GM12801 (cell line): ENCODE results near the gene SEMA4D.

Experiments used
- TF ChIP-seq, protein P1 (sequence below): IDR thresholded peaks from one replicate; pipeline ENCODE4 v1.5.1; 2011; ENCODE audit warnings: control low read depth; ENCODE audit not compliant: insufficient read length; ENCODE audit errors: extremely low read depth

SEMA4D gene, protein sequence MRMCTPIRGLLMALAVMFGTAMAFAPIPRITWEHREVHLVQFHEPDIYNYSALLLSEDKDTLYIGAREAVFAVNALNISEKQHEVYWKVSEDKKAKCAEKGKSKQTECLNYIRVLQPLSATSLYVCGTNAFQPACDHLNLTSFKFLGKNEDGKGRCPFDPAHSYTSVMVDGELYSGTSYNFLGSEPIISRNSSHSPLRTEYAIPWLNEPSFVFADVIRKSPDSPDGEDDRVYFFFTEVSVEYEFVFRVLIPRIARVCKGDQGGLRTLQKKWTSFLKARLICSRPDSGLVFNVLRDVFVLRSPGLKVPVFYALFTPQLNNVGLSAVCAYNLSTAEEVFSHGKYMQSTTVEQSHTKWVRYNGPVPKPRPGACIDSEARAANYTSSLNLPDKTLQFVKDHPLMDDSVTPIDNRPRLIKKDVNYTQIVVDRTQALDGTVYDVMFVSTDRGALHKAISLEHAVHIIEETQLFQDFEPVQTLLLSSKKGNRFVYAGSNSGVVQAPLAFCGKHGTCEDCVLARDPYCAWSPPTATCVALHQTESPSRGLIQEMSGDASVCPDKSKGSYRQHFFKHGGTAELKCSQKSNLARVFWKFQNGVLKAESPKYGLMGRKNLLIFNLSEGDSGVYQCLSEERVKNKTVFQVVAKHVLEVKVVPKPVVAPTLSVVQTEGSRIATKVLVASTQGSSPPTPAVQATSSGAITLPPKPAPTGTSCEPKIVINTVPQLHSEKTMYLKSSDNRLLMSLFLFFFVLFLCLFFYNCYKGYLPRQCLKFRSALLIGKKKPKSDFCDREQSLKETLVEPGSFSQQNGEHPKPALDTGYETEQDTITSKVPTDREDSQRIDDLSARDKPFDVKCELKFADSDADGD

DNA sequence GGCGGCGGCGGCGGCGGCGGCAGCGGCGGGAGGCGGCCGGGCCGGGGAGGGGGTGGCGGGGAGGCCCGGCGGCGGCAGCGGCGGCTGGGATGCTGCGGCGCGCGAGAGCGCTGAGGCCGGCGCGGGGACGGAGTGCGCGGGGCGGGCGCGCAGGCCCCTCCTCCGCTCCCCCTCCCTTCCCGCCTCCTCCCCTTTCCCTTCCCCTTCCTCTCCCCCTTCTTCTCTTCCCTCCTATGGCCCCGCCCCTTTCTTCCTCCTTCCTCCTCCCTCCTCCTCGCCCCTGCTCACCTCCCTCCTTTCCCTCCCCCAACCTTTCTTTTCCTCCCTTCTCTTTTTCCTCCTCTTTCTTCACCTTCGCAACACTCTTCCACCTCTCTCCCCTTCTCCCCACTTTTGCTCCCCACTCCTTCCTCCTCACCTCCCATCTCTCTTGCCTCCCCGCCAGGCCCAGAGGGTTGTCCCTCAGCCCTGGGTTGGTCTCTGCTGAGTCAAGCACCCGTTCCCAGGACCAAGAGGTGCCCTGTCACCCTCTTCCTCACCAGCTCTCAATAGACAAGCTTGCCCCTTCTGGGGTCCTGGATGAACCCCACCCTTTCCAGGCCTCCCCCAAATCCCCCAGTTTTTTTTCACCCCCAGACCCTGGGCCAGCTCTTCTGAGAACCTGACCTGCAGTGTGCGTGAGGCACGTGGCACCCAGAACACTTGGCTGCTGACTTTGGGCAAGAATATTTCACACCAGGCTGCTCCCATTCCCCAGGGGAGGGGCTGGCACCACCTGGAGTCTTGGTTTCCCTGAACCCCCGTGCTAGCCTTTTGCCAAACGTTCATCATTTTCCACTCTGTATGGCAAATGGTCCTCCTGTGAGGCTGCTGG, at the start of gene SEMA4D:
Gene SEMA4D (minus strand): TSS at position 136 of the 874 bp plus-strand sequence. CDS start 92,657 bp downstream, outside the sequence.
- TF ChIP-seq, protein P1, sequence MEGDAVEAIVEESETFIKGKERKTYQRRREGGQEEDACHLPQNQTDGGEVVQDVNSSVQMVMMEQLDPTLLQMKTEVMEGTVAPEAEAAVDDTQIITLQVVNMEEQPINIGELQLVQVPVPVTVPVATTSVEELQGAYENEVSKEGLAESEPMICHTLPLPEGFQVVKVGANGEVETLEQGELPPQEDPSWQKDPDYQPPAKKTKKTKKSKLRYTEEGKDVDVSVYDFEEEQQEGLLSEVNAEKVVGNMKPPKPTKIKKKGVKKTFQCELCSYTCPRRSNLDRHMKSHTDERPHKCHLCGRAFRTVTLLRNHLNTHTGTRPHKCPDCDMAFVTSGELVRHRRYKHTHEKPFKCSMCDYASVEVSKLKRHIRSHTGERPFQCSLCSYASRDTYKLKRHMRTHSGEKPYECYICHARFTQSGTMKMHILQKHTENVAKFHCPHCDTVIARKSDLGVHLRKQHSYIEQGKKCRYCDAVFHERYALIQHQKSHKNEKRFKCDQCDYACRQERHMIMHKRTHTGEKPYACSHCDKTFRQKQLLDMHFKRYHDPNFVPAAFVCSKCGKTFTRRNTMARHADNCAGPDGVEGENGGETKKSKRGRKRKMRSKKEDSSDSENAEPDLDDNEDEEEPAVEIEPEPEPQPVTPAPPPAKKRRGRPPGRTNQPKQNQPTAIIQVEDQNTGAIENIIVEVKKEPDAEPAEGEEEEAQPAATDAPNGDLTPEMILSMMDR, result no peak

DNA sequence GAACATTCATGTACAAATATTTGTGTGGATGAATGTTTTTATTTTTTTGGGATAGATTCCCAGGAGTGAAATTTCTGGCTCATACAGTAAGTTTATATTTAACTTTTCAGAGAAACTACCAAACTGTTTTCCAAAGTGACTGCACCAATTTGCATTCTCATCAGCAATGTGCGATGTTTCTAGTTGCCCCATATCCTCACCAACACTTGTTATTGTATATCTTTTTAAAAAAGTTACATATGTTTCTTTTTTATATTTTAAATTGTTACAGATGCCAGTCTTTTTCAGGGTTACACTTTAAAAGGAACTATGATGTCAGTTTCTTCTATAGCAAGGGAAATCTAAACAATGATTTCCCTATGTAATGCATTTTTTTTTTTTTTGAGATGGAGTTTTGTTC, 49.1 kb upstream of the SEMA4D start:
- TF ChIP-seq, protein P1, result no peak

GRCh38 chr9:89544279-89544661, 46.4 kb upstream of the SEMA4D start:
- TF ChIP-seq, protein P1, result no peak

DNA sequence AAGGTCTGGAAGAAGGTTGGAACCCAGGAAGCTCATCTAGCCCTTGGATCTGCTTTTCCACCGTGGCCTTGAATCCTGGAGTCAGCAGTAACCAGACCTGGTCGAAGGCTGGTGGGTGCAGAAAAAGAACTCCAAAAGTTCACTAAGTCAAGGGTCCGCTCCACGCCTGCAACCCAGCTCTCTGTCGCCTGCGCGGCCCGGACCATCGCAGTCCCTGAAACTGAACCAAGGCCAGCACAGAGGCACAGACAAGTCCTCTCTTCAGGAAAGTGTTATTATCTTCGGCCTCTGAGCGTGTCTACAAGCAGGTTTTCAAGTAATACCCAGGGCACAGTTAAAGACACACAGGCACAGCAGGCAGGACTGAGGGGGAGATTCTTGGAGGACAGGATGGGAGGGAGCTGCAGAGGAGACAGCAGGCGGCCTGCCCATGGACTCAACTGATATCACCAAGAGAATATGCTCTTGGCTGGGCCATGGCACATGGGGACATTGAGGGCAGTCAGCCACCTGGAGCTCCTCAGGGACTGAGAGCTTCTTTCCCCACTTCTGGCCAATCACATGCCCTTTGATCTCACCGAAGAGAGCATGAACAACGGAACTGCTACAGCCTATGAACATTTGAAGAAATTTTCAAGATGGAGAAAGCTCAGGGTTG, 45.8 kb upstream of the SEMA4D start:
- TF ChIP-seq, protein P1, result no peak

GRCh38 chr9:89543111-89543510, 45.2 kb upstream of the SEMA4D start:
- TF ChIP-seq, protein P1, result no peak

- TF ChIP-seq, protein P1, result no peak
Observed at GRCh38 chr9:89542401-89543021, 44.6 kb upstream of the SEMA4D start.
